Activated naive CD4-positive, alpha-beta T cell treated with anti-CD3 and anti-CD28 coated beads, Interleukin-2, amount 10 ng/mL, durations not matched to agents 7 days and 5 days (primary cell): ENCODE data around the gene RCL1.
"Not testable (repeated sequence)": the region's sequence is repeated elsewhere in the genome, so short reads cannot be mapped to it uniquely, and the experiment has no call there.

Experiments used
- CTCF ChIA-PET: fragments of 350-600 bp; sonication (Branson Sonifier 250); formaldehyde crosslinking; loops from one replicate; lab custom pipeline; 2021; ENCODE audit warnings: antibody characterized with exemption; lab: Charles Lee
- DNase-seq: peaks from one replicate; pipeline ENCODE4 v3.0.0-alpha.2; 2020
- H3K27ac Mint-ChIP-seq: one replicate; pipeline ENCODE4 v1.8.0; 2021; ENCODE audit warnings: mild to moderate bottlenecking, moderate library complexity, mixed read lengths
- H3K27me3 Mint-ChIP-seq: one replicate; pipeline ENCODE4 v1.8.0; 2021; ENCODE audit warnings: mild to moderate bottlenecking, mixed read lengths
- H3K36me3 Mint-ChIP-seq: one replicate; pipeline ENCODE4 v1.8.0; 2021; ENCODE audit warnings: mixed read lengths
- H3K4me1 Mint-ChIP-seq: one replicate; pipeline ENCODE4 v1.8.0; 2021; ENCODE audit warnings: mixed read lengths
- H3K4me3 Mint-ChIP-seq: one replicate; pipeline ENCODE4 v1.8.0; 2021; ENCODE audit warnings: mild to moderate bottlenecking, moderate library complexity, mixed read lengths
- H3K9me3 Mint-ChIP-seq: one replicate; pipeline ENCODE4 v1.8.0; 2021; ENCODE audit warnings: mixed read lengths

The RCL1 gene

GRCh38 chr9:4866239-4866969 is 73.7 kb downstream of the RCL1 start:
- H3K36me3 Mint-ChIP-seq: peaks cover 30% of the 10 kb centered on the region

GRCh38 chr9:4873066-4873465 is 80.3 kb downstream of the RCL1 start:
- H3K4me1 Mint-ChIP-seq: no peaks in the 10 kb centered on the region
- CTCF ChIA-PET: no interaction called here
- no peak for DNase-seq
- H3K36me3 Mint-ChIP-seq: peaks cover 6% of the 10 kb centered on the region
- H3K9me3 Mint-ChIP-seq: peaks cover 3% of the 10 kb centered on the region
- no peak overlapping the region for H3K27ac Mint-ChIP-seq
- H3K27me3 Mint-ChIP-seq: no peaks in the 10 kb centered on the region
- no peak overlapping the region for H3K4me3 Mint-ChIP-seq

More at GRCh38 chr9:4866239-4866969, 73.7 kb downstream of the RCL1 start:
- Mint-ChIP-seq H3K27ac (no peak overlapping the region), H3K4me3 (no peak overlapping the region), H3K9me3 (no peaks in the 10 kb centered on the region), H3K27me3 (no peaks in the 10 kb centered on the region), H3K4me1 (peaks cover 16% of the 10 kb centered on the region)
- CTCF ChIA-PET: interaction anchor here (1.0 to 1.8 kb wide), 2 partner anchors 9 to 122 kb away, joined by 3 to 5 read pairs; no protein-coding TSS in a partner anchor
- no peak for DNase-seq

DNA sequence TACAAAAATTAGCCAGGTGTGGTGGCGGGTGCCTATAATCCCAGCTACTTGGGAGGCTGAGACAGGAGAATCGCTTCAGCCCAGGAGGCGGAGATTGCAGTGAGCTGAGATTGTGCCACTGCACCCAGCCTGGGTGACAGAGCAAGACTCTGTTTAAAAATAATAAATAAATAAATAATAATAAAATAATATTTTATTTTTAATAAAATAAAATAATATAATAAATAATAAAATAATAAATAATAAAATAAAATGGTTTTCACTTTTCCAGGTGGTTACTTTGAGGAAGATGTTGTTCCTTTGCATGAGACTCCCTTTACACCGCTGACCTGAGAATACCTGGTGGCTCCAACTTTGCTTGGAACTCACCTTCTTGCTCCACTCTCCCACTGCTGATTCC is 82.8 kb downstream of the RCL1 start:
- H3K4me3 Mint-ChIP-seq: no peak overlapping the region
- peaks cover 3% of the 10 kb centered on the region for H3K9me3 Mint-ChIP-seq
- H3K27ac Mint-ChIP-seq: no peak overlapping the region
- H3K36me3 Mint-ChIP-seq: peaks cover 2% of the 10 kb centered on the region
- DNase-seq: no peak
- CTCF ChIA-PET: interaction anchor here (1.0 kb wide), 1 partner anchor 9 kb away, joined by 3 read pairs; no protein-coding TSS in a partner anchor
- H3K27me3 Mint-ChIP-seq: no peaks in the 10 kb centered on the region
- no peaks in the 10 kb centered on the region for H3K4me1 Mint-ChIP-seq

DNA sequence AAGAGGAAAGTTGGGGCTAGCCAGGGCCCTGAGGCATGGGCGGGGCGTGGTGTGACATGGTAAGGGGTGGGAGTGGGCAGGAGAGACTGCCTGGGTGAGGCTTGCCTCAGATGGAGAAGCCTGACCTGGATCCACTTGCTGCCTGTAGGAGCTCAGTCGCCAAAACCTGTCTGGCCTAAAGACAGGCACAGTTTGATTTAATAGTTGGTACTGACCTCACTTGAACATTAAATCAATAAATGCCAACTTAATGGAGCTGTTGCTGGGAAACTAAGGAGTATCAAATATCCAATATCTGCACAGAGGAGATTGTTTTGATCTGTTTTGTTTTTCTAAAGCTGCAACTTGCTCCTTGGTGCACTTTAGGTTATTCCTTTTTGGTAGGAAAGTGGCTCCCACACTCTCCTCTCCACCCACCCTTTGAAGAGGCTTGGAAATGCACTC is 86.4 kb downstream of the RCL1 start:
- Mint-ChIP-seq H3K4me3 (no peak overlapping the region), H3K27me3 (no peaks in the 10 kb centered on the region), H3K9me3 (peaks cover 2% of the 10 kb centered on the region), H3K36me3 (peaks cover 2% of the 10 kb centered on the region), H3K4me1 (peaks cover 2% of the 10 kb centered on the region), H3K27ac (no peak overlapping the region)
- no peak for DNase-seq
- CTCF ChIA-PET: interaction anchor here (0.7 to 1.1 kb wide), 2 partner anchors 8 to 45 kb away, joined by 3 read pairs; no protein-coding TSS in a partner anchor

DNA sequence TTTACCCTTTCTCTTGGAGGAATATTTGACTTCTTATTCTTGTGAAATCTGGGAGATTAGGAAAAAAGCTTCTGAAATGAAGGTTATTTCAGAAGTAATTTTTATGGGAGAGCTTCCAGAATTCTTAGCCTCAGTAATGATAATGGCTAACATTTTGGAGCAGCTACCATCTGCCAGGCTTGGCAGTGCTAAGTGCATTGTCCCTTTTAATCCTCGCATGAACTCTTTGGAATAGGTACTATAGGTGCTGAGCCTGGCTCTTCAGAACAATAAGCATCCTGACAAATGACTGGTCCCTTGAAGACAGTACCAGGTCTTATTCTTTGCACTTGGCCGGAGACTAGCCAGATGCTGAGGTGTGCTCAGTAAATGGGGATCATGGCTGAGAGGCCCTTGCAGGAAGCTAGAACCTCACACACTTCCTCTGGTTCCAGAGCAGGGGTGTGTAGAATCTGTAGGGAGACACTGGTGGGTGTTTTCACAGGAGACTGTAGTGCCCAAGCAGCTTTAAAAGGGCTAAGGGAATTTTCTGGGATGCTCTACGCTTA is 90.7 kb downstream of the RCL1 start:
- no peaks in the 10 kb centered on the region for H3K36me3 Mint-ChIP-seq
- no peaks in the 10 kb centered on the region for H3K9me3 Mint-ChIP-seq
- DNase-seq: no peak
- no peak overlapping the region for H3K4me3 Mint-ChIP-seq
- H3K27me3 Mint-ChIP-seq: no peaks in the 10 kb centered on the region
- H3K27ac Mint-ChIP-seq: no peak overlapping the region
- CTCF ChIA-PET: no interaction called here
- H3K4me1 Mint-ChIP-seq: peaks cover 2% of the 10 kb centered on the region

GRCh38 chr9:4886698-4887097 is 94.0 kb downstream of the RCL1 start:
- peaks cover 2% of the 10 kb centered on the region for H3K4me1 Mint-ChIP-seq
- peaks cover 3% of the 10 kb centered on the region for H3K36me3 Mint-ChIP-seq
- no peak overlapping the region for H3K27ac Mint-ChIP-seq
- no peaks in the 10 kb centered on the region for H3K27me3 Mint-ChIP-seq
- peaks cover 2% of the 10 kb centered on the region for H3K9me3 Mint-ChIP-seq
- CTCF ChIA-PET: no interaction called here
- H3K4me3 Mint-ChIP-seq: no peak overlapping the region
- no peak for DNase-seq

GRCh38 chr9:4887556-4887955 is 94.8 kb downstream of the RCL1 start:
- DNase-seq: no peak
- Mint-ChIP-seq H3K4me1 (peaks cover 2% of the 10 kb centered on the region), H3K36me3 (peaks cover 3% of the 10 kb centered on the region), H3K27ac (no peak overlapping the region), H3K4me3 (no peak overlapping the region), H3K9me3 (peaks cover 2% of the 10 kb centered on the region), H3K27me3 (no peaks in the 10 kb centered on the region)
- CTCF ChIA-PET: interaction anchor here (0.5 to 0.9 kb wide), 2 partner anchors 22 to 94 kb away, joined by 3 to 4 read pairs; no protein-coding TSS in a partner anchor

- Mint-ChIP-seq H3K27me3 (no peaks in the 10 kb centered on the region), H3K4me3 (no peak overlapping the region), H3K9me3 (peaks cover 5% of the 10 kb centered on the region), H3K27ac (no peak overlapping the region), H3K4me1 (no peaks in the 10 kb centered on the region), H3K36me3 (peaks cover 3% of the 10 kb centered on the region)
- no peak for DNase-seq
- CTCF ChIA-PET: interaction anchor here (1.2 kb wide), 1 partner anchor 34 kb away, joined by 5 read pairs; no protein-coding TSS in a partner anchor
Observed at GRCh38 chr9:4890242-4890641, 97.5 kb downstream of the RCL1 start.

- Mint-ChIP-seq H3K36me3 (peaks cover 3% of the 10 kb centered on the region), H3K27me3 (no peaks in the 10 kb centered on the region), H3K4me3 (no peak overlapping the region), H3K4me1 (no peaks in the 10 kb centered on the region), H3K27ac (no peak overlapping the region), H3K9me3 (peaks cover 5% of the 10 kb centered on the region)
- CTCF ChIA-PET: interaction anchor here (1.2 kb wide), 1 partner anchor 34 kb away, joined by 5 read pairs; no protein-coding TSS in a partner anchor
- DNase-seq: no peak
Observed at GRCh38 chr9:4890929-4891328, 98.2 kb downstream of the RCL1 start.

DNA sequence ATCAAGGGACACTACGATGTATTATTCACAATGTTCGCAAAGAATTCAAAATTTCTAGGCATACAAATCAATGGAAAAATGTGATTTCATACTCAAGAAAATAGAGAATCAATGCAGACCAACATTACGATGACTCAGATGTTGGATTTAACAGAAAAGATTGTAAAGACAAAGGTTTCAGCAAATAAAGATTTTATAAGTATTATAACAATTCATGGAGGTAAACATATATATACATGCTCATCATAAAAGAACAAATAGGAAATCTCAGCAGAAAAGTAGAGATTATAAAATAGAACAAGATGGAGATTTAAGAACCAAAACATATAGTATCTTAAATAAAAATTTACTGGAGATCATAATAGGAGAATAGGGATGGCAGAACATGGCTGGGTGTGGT is 98.9 kb downstream of the RCL1 start:
- CTCF ChIA-PET: no interaction called here
- no peaks in the 10 kb centered on the region for H3K27me3 Mint-ChIP-seq
- H3K9me3 Mint-ChIP-seq: peaks cover 7% of the 10 kb centered on the region
- no peak overlapping the region for H3K27ac Mint-ChIP-seq
- H3K4me3 Mint-ChIP-seq: no peak overlapping the region
- H3K4me1 Mint-ChIP-seq: no peaks in the 10 kb centered on the region
- H3K36me3 Mint-ChIP-seq: peaks cover 4% of the 10 kb centered on the region
- no peak for DNase-seq

DNA sequence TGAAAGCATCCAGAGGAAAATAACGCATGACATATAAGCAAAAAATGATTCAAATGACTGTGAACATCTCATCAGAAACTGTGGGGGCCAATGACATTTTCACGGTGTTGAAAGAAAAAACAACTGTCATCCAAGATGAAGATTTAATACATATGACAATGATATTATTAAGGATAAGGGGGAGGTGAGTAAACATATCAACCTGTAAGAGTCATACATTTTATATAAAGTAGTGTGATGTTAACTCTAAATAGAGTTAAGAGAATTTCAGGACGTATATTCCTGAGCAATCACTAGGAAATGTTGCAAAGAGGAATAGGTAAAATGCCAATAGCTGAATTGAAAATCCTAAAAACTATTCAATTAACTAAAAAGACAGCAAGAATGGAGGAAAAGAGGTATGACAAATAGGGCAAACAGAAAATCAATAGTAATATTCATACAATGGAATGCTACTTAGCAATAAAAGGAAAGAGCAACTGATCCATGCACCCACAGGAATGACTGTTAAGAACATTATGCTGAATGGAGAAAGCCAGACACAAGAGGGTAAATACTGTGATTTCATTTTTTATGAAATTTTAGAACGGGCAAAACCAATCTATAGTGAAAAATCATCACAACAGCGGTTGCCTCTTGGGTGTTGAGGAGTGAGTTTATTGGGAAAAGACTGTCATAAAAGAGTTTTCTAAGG is 99.9 kb downstream of the RCL1 start:
- CTCF ChIA-PET: no interaction called here
- no peak overlapping the region for H3K4me3 Mint-ChIP-seq
- H3K27ac Mint-ChIP-seq: no peak overlapping the region
- H3K27me3 Mint-ChIP-seq: no peaks in the 10 kb centered on the region
- H3K9me3 Mint-ChIP-seq: peaks cover 11% of the 10 kb centered on the region
- no peaks in the 10 kb centered on the region for H3K4me1 Mint-ChIP-seq
- no peak for DNase-seq
- peaks cover 9% of the 10 kb centered on the region for H3K36me3 Mint-ChIP-seq

- peaks cover 19% of the 10 kb centered on the region for H3K36me3 Mint-ChIP-seq
- no peak overlapping the region for H3K4me3 Mint-ChIP-seq
- CTCF ChIA-PET: no interaction called here
- H3K27me3 Mint-ChIP-seq: no peaks in the 10 kb centered on the region
- H3K27ac Mint-ChIP-seq: no peak overlapping the region
- no peak for DNase-seq
- H3K9me3 Mint-ChIP-seq: peaks cover 25% of the 10 kb centered on the region
- H3K4me1 Mint-ChIP-seq: no peaks in the 10 kb centered on the region
Observed at GRCh38 chr9:4894076-4894475, 101.3 kb downstream of the RCL1 start.

DNA sequence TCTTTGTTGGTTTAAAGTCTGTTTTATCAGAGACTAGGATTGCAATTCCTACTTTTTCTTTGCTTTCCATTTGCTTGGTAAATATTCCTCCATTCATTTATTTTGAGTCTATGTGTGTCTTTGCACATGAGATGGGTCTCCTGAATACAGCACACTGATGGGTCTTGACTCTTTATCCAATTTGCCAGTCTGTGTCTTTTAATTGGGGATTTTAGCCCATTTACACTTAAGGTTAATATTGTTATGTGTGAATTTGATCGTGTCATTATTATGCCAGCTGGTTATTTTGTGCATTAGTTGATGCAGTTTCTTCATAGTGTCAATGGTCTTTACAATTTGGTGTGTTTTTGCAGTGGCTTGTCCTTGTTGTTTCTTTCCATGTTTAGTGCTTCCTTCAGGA is 107.1 kb downstream of the RCL1 start:
- Mint-ChIP-seq H3K4me1 (peaks cover 13% of the 10 kb centered on the region), H3K36me3 (peaks cover 34% of the 10 kb centered on the region), H3K9me3 (peaks cover 40% of the 10 kb centered on the region)
- H3K27me3 Mint-ChIP-seq, CTCF ChIA-PET, H3K4me3 Mint-ChIP-seq, H3K27ac Mint-ChIP-seq, DNase-seq: not testable (repeated sequence)

DNA sequence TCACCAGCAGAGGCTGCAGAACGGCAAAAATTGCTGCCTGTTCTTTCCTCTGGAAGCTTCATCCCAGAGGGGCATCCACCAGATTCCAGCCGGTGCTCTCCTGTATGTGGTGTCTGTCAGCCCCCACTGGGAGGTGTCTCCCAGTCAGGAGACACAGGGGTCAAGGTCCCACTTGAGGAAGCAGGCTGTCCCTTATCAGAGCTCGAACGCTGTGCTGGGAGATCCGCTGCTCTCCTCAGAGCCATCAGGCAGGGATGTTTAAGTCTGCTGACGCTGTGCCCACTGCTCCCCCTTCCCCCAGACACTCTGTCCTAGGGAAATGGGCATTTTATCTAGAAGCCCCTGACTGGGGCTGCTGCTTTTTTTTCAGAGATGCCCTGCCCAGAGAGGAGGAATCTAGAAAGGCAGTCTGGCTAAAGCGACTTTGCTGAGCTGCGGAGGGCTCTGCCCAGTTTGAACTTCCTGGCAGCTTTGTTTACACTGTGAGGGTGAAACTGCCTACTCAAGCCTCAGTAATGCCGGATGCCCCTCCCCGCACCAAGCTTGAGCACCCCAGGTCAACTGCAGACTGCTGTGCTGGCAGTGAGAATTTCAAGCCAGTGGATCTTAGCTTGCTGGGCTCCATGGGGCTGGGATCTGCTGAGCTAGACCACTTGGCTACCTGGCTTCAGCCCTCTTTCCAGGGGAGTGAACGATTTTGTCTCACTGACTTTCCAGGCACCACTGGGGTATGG is 108.8 kb downstream of the RCL1 start:
- DNase-seq: peak; percentile 61
- CTCF ChIA-PET: interaction anchor here (0.9 to 1.6 kb wide), 2 partner anchors 23 to 138 kb away, joined by 3 to 4 read pairs; no protein-coding TSS in a partner anchor
- H3K4me1 Mint-ChIP-seq: peaks cover 13% of the 10 kb centered on the region

More for the DNA sequence above, 108.8 kb downstream of the RCL1 start:
- Mint-ChIP-seq H3K27ac (peak overlapping the region; percentile 77), H3K9me3 (peaks cover 39% of the 10 kb centered on the region), H3K36me3 (peaks cover 34% of the 10 kb centered on the region)
- H3K27me3 Mint-ChIP-seq, H3K4me3 Mint-ChIP-seq: not testable (repeated sequence)
